T follicular helper cell (primary cell): ENCODE data around the gene RAB11FIP5.

Experiments used
- DNase-seq: peaks from one replicate; pipeline ENCODE4 v3.0.0-alpha.2; 2020; ENCODE audit warnings: low read depth

The RAB11FIP5 gene

DNA sequence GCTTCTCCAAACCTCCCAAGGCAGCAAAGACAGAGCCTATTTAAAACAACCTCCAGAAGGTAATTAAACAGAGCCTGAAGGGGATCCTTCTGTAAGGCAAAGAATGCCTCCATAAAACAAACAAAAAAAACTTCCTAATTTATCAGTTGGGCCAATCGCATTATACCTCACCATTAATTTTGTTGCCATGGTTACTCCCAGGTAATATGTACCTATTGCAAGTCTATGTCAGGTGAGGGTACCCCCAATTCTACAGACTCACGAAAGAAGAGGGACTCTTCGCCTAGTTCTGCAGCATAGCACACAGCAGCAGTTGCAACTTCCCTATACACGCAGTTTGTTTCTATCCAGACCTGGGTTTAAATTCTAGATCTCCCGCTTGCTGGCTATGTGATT is 80.0 kb downstream of the RAB11FIP5 start:
- DNase-seq, result no peak

DNA sequence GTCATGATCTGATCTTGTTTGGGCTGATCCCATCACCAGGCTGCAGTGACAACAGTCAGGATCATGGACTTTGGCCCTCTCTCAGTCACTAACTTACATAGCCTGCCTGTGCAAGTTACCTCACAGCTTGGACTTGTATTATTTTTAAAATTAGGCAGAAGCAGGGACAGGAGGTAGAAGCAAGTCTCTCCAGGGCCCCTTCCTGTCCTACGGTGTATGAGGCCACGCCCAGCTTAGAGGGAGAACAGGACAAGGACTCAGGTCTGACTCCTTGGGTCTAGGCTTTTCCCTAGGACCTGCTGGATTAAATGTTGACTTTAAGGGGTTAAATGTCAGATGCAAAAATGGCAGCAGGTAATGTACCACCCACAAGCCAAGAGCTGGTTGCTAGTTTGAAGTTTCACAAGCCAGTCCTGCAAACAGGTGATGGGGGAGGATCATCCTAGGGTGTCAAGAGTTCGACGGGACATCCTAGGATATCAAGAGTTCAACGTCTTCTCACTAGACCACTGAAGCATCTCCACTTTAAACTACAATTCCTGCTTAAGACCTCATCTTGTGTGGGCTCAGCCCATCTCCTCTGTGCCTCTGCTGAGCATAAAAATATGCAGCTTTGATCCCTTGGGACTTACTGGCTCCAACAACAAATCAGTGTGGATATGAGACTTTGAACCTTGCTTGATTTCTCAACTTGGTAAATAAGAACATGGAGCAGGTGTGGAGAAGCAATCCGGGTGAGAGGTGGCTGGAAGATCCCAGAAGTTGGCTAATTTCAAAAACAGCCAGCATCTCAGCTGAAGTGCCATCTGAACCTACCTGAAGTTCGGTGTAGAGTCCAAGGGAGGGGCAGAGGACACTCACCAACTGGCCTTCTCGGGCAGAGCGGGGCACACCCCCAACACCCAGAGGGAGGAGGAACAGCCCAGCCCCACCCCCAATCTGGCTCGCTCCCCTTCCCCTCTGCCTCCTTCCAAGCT is 80.7 kb downstream of the RAB11FIP5 start:
- DNase-seq, result no peak

DNA sequence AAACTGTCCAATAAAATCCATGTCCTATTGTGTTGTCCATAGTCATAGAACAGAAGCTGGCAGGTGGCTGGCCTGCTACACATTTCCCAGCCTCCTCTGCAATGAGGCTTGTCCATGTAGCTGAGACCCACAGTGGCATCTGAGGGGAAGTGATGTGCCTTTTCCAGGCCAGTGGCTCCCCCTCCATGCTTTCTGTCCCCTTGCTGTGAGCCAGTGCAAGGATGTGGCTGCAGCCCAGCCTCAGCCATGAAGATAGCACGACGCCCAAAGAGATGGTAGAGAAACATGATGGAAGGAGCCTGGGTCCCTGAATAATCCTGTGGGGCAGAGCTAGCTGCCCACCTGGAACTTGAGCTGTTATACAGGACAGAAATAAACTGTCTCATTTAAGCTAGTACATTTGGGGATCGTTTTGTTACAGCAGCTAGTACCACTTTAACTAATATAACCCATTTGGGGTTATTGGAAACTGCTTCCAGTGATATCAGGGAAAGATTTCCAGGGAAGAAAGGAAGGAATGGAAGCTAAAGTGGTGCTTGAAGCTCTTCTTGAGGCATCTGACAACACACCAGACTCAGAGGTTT is 81.6 kb downstream of the RAB11FIP5 start:
- DNase-seq, result no peak

DNA sequence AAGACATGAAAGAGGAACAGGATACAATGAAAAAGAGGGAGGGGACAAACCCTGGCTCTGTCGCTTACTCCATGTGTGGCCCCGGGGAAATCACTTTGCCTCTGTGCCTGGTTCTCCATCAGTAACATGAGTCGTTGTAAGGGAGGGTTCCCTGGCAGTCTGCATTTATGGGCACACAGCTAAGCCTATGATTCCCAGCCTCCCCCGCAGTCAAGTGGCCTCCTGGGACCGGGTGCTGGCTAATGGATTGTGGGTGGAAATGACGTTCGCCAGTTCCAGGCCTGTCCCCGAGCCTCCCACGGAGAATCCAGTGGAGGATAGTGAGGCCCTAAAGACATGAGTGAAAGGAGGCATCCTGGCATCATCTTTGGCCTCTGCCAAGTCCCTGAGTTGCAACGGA is 83.9 kb downstream of the RAB11FIP5 start:
- no peak for DNase-seq

DNA sequence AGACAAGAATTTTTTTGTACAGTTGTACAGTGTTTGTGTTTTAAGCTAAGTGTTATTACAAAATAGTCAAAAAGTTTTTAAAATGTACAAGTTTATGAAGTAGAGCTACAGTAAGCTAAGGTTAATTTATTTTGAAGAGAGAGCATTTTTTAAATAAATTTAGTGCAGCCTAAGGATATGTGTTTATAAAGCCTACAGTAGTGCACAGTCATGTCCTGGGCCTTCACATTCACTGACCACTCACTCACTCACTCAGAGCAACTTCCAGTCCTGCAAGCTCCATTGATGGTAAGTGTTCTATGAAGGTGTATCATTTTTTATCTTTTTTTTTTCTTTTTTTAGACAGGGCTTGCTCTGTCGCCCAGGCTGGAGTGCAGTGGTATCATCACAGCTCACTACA is 85.4 kb downstream of the RAB11FIP5 start:
- DNase-seq, result no peak

DNA sequence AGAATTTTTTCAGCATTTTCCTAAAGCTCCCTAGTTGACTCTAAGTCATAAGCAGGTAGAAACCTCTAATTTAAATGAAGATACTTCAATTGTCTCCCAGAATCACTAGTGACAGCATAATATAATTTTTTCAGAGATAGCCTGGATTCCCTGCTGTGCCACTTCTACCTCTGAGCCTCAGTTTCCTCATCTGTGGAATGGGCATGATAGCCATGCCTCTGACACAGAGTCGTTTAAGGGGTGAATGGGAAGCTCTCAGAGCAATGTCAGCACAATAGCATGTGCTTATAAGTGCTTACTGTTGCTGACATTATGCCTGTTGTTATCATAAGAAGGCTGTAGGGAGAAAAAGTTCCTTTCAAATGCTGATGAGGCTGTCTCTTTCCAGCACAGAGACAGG is 89.3 kb downstream of the RAB11FIP5 start:
- DNase-seq, result no peak
